Thoracic aorta (tissue), 2 donors: ENCODE data around the gene MRPL39. TPM values are rescaled to one million over a fixed set of nuclear protein-coding genes. Genes with fewer than 3 reads are reported as not detected.
A peak's percentile ranks its signal among the peaks of the same experiment; 100 is the strongest.

Source experiments
- ATAC-seq: fragments of 150-250 bp; one replicate; pipeline ENCODE4 v1.8.0; 2017; ENCODE audit warnings: low read depth; ENCODE audit not compliant: insufficient number of reproducible peaks, low FRiP score
- DNase-seq: peaks from one replicate; pipeline ENCODE4 v3.0.0-alpha.2; 2020; ENCODE audit warnings: low spot score
- H3K27ac ChIP-seq, 2 donors: fragments of 200-600 bp; sonication (generic); 1 replicate in 1 of 2; 2 replicates in 1 of 2; pipeline ENCODE4 v1.5.1; 2016; ENCODE audit warnings: mild to moderate bottlenecking in 2 of 2, moderate library complexity in 2 of 2
- H3K27me3 ChIP-seq: fragments of 200-600 bp; sonication (generic); replicated peaks from 2 replicates; pipeline ENCODE4 v1.6.0; 2016; ENCODE audit warnings: mild to moderate bottlenecking; ENCODE audit not compliant: insufficient read depth
- H3K36me3 ChIP-seq: fragments of 200-600 bp; sonication (generic); one replicate; pipeline ENCODE4 v1.5.1; 2016
- H3K4me1 ChIP-seq, 2 donors: fragments of 200-600 bp; sonication (generic); 1 replicate in 1 of 2; 2 replicates in 1 of 2; pipeline versions ENCODE4 v1.5.1 to v1.6.0; 2016; ENCODE audit warnings: low read depth in 2 of 2, mild to moderate bottlenecking in 1 of 2; ENCODE audit not compliant: control insufficient read depth in 1 of 2
- H3K4me3 ChIP-seq: fragments of 200-600 bp; sonication (generic); 2 replicates; pipeline ENCODE4 v1.5.1; 2016; ENCODE audit warnings: mild to moderate bottlenecking
- H3K9me3 ChIP-seq: fragments of 200-600 bp; sonication (generic); 2 replicates; pipeline ENCODE4 v1.5.1; 2016
- total RNA-seq, 2 donors: library from RNA; depleted of rRNA; stranded (reverse); fragments of >200 nt; gene quantifications; one replicate each; pipeline versions ENCODE4 v1.1.0 to v1.2.3, GENCODE V29; 2016
- TF ChIP-seq, protein P1 (sequence below): fragments of 200-600 bp; sonication (generic); IDR thresholded peaks from one replicate; pipeline ENCODE4 v1.5.1; 2019; ENCODE audit warnings: antibody characterized with exemption

MRPL39 gene
- total RNA-seq, 2 donors from 2014 or later, result 6.6 to 16.8 TPM

DNA sequence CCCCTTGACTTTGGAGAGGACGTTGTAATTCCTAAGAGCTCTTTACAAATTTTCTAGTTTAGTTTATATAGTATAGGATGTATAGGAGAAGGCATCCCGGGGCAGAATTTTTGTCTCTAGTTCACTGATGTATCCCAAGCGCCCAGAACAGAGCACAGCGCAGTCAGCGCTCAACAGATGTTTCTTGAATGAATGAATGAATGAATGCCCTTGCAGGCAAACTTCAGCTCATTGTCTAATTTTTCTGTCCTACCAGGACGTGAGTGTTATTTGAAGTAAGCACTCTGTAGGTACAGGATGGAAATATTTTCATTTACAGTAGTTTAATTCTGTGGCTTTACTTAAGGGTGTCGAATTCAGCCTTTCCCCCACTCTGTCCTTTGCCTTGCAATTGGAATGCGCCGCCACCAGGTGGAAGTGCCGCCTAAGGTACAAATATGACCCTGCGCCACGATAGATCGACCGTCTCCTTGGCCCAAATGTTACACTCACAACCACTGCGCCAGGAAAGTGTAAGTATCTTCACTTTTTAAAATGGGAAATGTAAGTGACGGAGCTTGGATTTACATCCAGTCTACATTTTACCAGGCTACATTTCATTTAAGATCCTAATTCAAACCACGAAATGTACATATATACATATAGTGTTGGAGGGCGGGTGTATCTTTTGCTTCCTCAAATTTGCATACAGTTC is 910 bp upstream of the MRPL39 start:
- no peak overlapping the region for H3K27ac ChIP-seq
- peak; percentile 51 for DNase-seq

GRCh38 chr21:25589887-25590286 is 17.4 kb downstream of the MRPL39 start:
- H3K9me3 ChIP-seq, result no peaks in the 10 kb centered on the region
- H3K36me3 ChIP-seq, result peaks cover 15% of the 10 kb centered on the region
- DNase-seq (no peak), ATAC-seq (no peak)
- no peak overlapping the region for H3K4me3 ChIP-seq
- H3K27me3 ChIP-seq, result no peaks in the 10 kb centered on the region
- no peaks in the 10 kb centered on the region for H3K4me1 ChIP-seq
- no peak overlapping the region for H3K27ac ChIP-seq
- TF ChIP-seq, protein P1, sequence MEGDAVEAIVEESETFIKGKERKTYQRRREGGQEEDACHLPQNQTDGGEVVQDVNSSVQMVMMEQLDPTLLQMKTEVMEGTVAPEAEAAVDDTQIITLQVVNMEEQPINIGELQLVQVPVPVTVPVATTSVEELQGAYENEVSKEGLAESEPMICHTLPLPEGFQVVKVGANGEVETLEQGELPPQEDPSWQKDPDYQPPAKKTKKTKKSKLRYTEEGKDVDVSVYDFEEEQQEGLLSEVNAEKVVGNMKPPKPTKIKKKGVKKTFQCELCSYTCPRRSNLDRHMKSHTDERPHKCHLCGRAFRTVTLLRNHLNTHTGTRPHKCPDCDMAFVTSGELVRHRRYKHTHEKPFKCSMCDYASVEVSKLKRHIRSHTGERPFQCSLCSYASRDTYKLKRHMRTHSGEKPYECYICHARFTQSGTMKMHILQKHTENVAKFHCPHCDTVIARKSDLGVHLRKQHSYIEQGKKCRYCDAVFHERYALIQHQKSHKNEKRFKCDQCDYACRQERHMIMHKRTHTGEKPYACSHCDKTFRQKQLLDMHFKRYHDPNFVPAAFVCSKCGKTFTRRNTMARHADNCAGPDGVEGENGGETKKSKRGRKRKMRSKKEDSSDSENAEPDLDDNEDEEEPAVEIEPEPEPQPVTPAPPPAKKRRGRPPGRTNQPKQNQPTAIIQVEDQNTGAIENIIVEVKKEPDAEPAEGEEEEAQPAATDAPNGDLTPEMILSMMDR, result no peak

More for the DNA sequence above, 910 bp upstream of the MRPL39 start:
- ATAC-seq, result peak; percentile 83
- H3K4me3 ChIP-seq, result peak overlapping the region; percentile 95
- H3K36me3 ChIP-seq, result peaks cover 7% of the 10 kb centered on the region
- peaks cover 6 to 22% of the 10 kb centered on the region in 2 donors for H3K4me1 ChIP-seq
- TF ChIP-seq, protein P1, result peak; percentile 89
- no peaks in the 10 kb centered on the region for H3K27me3 ChIP-seq
- no peaks in the 10 kb centered on the region for H3K9me3 ChIP-seq

GRCh38 chr21:25586791-25587190 is 20.5 kb downstream of the MRPL39 start:
- TF ChIP-seq, protein P1, result no peak
- no peaks in the 10 kb centered on the region for H3K27me3 ChIP-seq
- peaks cover 4% of the 10 kb centered on the region for H3K36me3 ChIP-seq
- no peaks in the 10 kb centered on the region for H3K4me1 ChIP-seq
- DNase-seq, result no peak
- no peak overlapping the region for H3K27ac ChIP-seq
- H3K9me3 ChIP-seq, result no peaks in the 10 kb centered on the region
- no peak for ATAC-seq
- H3K4me3 ChIP-seq, result no peak overlapping the region

DNA sequence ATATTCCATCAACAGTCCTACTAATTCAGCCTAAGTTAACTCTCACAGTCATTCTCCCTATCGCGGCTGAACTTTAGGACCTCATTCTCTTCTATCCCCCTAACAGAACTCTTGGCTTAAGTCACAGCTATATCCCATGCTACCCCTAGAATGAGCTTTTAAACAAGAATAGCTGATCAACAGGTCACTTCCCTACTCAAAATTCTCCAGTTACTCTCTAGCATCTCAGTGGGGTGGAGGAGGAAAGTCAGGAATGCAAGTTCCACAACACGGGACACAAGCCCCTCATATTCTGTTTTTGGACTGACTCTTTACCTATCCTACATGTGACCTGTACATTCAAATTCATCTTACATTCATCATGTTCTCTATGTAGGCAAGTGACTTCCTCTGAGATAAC is 21.0 kb downstream of the MRPL39 start:
- no peak overlapping the region for H3K27ac ChIP-seq
- no peak overlapping the region for H3K4me3 ChIP-seq
- H3K27me3 ChIP-seq, result no peaks in the 10 kb centered on the region
- ATAC-seq, result no peak
- TF ChIP-seq, protein P1, result no peak
- H3K36me3 ChIP-seq, result peaks cover 4% of the 10 kb centered on the region
- no peaks in the 10 kb centered on the region for H3K9me3 ChIP-seq
- DNase-seq, result no peak
- no peaks in the 10 kb centered on the region for H3K4me1 ChIP-seq

DNA sequence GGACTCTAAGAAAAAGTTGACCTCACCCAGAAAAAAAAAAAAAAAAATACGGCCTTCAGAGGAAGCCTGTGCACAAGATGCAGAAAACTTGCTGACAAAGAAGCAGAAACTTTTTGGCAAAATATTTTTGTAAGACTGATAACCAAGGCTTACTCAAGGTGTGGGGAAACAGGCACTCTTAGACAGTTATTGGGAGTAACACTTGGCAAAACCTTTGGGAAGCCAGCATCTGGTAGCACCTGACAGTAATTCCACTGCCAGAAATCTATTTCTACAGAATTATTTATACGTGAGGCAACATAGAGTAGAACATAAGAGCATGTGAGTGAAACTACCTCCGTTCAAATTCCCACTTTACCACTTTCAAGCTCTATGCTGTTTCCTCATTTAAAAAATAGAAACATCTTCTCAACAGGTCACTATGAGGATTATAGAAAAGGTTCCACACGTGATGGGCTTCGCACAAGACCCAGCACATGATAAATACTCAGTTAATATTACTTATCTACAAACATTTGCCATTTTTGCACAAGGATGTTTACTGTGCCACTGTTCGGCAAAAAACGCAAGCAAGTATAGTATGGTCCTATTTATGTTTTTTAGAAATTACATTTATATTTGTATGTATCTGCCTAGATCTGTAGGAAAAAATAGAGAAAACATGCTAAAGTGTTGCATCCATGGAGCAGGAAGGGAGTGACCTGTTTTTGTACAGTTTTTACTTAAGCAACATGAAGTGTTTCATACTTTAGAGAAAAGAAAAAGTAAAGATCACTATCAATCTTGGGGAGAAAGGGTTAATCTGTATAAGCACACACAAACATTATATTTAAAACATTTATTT is 22.2 kb downstream of the MRPL39 start:
- Histone ChIP-seq H3K27me3 (no peaks in the 10 kb centered on the region), H3K4me3 (no peak overlapping the region), H3K27ac (no peak overlapping the region), H3K9me3 (no peaks in the 10 kb centered on the region), H3K36me3 (peaks cover 4% of the 10 kb centered on the region), H3K4me1 (no peaks in the 10 kb centered on the region)
- no peak for ATAC-seq
- no peak for DNase-seq
- TF ChIP-seq, protein P1, result no peak
